Mammary epithelial cell (primary cell): ENCODE measurements around the gene C16orf82.

Experiments used
- EZH2 ChIP-seq: IDR thresholded peaks from 2 replicates; pipeline ENCODE4 v1.6.1; 2012; ENCODE audit warnings: low read length, inconsistent platforms, borderline replicate concordance
- TF ChIP-seq, protein P1 (sequence below), 2 donors: IDR thresholded peaks in 1 of 2; conservative IDR thresholded peaks in 1 of 2; 2 replicates each; pipeline ENCODE4 v1.5.1; 2011 to 2012; ENCODE audit warnings: inconsistent platforms in 2 of 2, low read length in 2 of 2, mild to moderate bottlenecking in 2 of 2, control low read depth in 1 of 2, low read depth in 1 of 2; ENCODE audit not compliant: insufficient read depth in 1 of 2; ENCODE audit errors: extremely low read depth in 1 of 2

DNA sequence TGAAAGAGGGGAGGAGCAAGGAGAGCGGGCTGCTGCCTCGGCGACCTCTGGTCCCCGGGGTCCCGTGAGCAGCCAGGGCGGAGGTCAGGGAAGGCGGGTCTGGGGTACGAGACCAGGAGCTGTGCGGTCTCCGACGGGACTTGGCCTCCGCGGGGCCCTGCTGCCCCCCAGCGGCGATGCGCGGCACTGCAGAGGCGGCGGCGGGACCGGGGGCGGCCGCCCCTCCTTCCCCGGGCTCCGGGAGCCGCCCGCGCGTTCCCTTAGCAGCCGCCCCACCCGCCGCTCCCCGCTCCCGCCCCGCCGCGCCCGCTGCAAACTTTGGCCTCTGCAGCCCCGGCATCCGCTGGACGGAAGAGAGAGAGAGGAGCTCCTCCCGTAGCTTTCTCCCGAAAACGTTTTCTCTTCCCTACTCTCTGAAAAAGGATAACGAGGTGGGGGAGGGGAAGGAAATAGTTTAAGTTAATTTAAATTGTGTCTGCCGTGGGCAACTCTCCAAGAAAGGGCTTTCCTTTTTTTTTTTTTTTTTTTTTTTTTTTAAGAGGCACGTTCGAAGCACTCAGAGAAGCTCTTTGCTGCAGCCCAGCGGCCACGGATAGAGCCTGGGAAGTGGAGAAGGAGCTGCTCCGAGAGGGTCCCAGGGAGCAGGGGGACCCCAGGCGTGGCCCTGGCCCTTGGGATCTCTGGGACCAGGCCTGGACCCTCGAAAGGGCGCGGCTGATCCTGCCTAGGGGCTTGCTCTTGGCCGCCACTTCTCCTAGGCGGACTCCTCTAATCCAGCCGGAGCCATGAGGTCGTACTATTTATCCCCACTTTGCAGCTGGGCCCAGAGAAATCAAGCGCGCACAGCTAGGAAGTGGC lies 43.2 kb downstream of the C16orf82 start:
- TF ChIP-seq, protein P1, sequence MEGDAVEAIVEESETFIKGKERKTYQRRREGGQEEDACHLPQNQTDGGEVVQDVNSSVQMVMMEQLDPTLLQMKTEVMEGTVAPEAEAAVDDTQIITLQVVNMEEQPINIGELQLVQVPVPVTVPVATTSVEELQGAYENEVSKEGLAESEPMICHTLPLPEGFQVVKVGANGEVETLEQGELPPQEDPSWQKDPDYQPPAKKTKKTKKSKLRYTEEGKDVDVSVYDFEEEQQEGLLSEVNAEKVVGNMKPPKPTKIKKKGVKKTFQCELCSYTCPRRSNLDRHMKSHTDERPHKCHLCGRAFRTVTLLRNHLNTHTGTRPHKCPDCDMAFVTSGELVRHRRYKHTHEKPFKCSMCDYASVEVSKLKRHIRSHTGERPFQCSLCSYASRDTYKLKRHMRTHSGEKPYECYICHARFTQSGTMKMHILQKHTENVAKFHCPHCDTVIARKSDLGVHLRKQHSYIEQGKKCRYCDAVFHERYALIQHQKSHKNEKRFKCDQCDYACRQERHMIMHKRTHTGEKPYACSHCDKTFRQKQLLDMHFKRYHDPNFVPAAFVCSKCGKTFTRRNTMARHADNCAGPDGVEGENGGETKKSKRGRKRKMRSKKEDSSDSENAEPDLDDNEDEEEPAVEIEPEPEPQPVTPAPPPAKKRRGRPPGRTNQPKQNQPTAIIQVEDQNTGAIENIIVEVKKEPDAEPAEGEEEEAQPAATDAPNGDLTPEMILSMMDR (conservative IDR thresholded peaks at IDR 0.05 in 1 of 2, IDR thresholded peaks at IDR 0.05 in 1 of 2; ENCODE audit: extremely low read depth in 1 of 2, insufficient read depth in 1 of 2, low read depth in 1 of 2, low read length in 2 of 2), result peak; percentile 46 to 76
- no peak for TF ChIP-seq EZH2
